Skin epidermis (tissue), 12 donors: ENCODE measurements around the gene PIGS.
A peak's percentile ranks its signal among the peaks of the same experiment; 100 is the strongest.
"Not testable (repeated sequence)": the region's sequence is repeated elsewhere in the genome, so short reads cannot be mapped to it uniquely, and the experiment has no call there.

Source experiments
- H3K27ac ChIP-seq, 21 experiments: fragments of 200-600 bp; sonication (generic) in 11 of 21; one replicate each; pipeline ENCODE4 v1.5.0; 2020; ENCODE audit warnings: mild to moderate bottlenecking in 3 of 21, inconsistent platforms in 2 of 21, moderate library complexity in 2 of 21
- H3K4me3 ChIP-seq, 7 experiments: fragments of 200-600 bp; sonication (generic) in 2 of 7; one replicate each; pipeline ENCODE4 v1.5.0; 2020; ENCODE audit warnings: inconsistent platforms in 2 of 7, mild to moderate bottlenecking in 2 of 7, moderate library complexity in 1 of 7

Gene PIGS

DNA sequence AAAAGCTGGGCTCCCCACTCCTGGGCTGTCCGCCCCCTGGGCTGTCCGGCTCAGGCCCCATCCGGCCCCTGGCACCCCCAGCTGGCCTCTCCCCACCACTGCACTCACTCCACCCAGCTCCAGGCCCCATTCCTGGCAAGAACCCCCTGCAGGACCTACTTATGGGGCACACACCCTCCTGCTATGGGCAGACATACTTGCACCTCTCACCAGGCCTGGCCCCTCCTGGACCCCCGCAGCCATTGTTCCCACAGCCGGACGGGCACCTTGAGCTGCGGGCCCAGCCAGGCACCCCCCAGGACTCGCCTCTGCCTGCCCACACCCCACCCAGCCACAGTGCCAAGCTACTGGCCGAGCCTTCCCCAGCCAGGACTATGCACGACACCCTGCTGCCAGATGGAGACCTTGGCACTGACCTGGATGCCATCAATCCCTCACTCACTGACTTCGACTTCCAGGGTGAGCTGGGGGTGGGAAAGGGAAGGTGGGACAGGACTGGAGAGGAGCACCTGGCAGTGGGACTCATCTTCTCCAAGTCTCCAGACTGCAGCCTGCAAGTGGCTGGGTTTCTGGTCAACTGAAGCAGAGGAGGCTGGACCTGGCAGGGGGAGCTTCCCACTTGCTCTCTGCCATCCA lies 36.5 kb downstream of the PIGS start:
- no peak overlapping the region for H3K4me3 ChIP-seq
- H3K27ac ChIP-seq, result no peak overlapping the region

GRCh38 chr17:28533091-28533807 lies 38.1 kb downstream of the PIGS start:
- H3K4me3 ChIP-seq, result no peak overlapping the region
- H3K27ac ChIP-seq, result peak overlapping the region in 13 of 21 experiments; percentile 1 to 85 (median 62)

DNA sequence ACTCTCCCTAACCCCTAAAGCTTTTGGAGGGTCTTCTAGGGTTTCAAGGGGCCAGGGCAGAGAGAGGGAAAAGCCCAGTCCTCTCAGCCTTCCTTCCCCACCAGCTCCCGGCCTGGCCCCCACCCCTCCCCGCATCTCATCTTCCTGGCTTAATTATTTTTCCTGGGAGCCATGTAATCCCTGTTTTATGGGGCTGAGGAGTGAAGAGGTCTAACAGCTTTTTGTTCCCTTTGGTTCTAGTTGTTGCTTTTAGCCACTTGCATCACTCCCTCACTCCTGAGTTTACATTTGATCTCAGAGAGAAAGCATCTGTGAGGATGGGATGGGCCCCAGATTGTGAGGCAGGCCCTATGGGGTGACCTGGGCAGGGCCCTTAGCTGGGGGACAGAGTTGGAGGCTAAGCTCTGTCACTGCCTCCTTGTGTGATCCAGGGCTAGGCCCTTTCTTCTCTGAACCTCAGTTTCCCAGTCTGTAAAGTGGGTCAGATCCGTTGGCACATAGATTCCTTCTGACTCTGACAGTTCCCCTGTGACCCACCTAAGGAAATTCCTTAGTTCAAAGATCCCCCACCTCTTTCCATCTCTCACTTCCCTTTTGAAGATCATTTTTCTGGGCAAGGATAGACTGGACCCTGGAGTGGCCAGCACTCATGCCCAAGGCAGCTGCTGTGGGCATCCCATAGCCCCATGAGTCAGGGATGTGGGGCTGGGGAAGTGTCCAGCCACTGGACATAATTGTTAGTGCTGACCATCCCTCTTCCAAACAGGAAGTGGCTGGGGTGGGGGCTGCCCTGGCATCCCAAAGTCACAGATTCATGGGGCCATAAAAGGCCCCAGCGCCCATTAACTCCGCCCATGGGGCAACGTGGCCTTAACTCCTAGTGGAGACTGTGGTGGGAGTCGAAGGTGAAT lies 39.0 kb downstream of the PIGS start:
- no peak overlapping the region for H3K4me3 ChIP-seq
- peak overlapping the region in 15 of 21 experiments; percentile 1 to 85 (median 62) for H3K27ac ChIP-seq

- H3K4me3 ChIP-seq, result no peak overlapping the region
Measured at GRCh38 chr17:28530926-28531325, 40.4 kb downstream of the PIGS start.

DNA sequence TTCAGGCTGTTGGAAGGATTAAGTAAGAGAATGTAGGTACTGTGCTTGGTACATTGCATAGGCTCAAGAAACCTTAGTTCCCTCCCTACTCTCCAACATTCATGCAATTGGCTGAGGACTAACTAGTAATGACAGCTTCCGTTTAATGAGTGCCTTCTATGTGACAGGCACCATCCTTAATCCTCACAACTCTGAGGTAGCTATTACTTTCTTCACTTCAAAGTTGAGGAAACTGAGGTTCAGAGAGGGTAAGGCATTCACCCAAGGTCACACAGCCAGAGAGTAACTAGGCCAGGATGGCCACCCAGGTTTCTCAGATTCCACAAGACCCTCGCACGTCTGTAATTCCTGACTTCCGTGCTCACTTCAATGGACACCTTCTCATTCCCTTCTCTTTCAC lies 41.1 kb downstream of the PIGS start:
- peak overlapping the region in 1 of 21 experiments; percentile 48 for H3K27ac ChIP-seq
- H3K4me3 ChIP-seq, result no peak overlapping the region

More at GRCh38 chr17:28530926-28531325, 40.4 kb downstream of the PIGS start:
- peak overlapping the region in 1 of 21 experiments; percentile 48 for H3K27ac ChIP-seq

GRCh38 chr17:28529013-28529400 lies 42.3 kb downstream of the PIGS start:
- H3K27ac ChIP-seq, result peak overlapping the region in 1 of 21 experiments; percentile 65
- H3K4me3 ChIP-seq, result no peak overlapping the region

DNA sequence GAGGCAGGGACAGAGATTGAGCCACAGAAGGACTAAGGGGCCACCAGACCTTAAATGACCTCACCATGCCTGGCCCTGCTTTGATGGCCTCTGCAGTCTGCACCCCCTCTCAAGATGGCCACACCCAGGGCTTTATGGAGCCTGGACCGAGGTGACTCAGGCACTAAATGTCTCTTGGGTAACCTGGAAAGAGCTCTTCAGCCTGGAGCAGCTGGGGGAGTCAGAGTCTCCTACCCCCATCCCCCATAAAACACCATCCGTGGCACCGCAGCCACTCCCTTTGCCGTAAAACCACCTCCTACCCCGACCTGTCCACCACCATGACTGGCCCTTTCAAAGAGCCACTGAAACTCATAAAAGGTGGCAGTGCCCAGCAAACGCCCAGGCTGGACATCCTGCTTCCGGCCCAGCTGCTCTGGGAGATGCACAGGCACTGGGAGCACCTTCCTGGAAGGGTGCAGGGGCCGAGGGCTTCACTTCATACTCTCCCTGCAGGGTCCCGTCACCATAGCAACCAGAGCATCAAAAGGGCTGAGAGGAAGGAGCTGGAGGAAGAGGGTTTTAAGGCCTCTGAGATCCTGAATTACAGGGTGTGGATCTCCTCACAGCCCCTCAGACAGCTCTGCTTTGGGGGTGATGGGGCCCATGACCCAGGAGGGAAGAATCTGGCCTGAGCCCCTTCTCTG lies 42.9 kb downstream of the PIGS start:
- Histone ChIP-seq H3K4me3 (no peak overlapping the region), H3K27ac (peak overlapping the region in 7 of 21 experiments; percentile 43 to 78 (median 67))

- no peak overlapping the region for H3K4me3 ChIP-seq
- H3K27ac ChIP-seq, result peak overlapping the region in 14 of 21 experiments; percentile 12 to 78 (median 56)
Measured at GRCh38 chr17:28527859-28528258, 43.5 kb downstream of the PIGS start.

DNA sequence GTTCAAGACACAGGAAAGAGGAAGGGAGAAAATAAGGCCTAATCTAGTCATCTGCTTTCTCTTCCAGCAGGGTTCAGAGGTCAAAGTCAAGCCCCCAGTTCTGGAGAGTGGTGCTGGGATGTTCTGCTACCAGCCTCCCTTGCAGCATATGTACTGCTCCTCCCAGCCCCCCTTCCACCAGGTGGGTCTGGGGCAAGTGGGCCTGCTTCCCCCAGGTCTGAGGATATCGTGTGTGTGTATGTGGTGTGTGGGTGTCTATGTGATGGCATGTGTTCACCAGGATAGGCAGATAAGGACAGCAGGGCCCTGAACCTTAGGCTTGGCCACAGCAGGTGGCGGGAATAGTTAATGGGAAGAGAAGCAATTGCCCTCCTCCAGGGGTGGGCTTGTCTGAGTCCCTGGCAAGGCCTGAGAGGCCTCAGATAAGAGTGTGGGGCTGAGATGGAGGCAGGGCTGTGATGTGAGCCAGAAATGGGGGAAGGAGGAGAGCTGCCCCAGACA lies 44.1 kb downstream of the PIGS start:
- H3K27ac ChIP-seq, result peak overlapping the region in 17 of 21 experiments; percentile 12 to 78 (median 57)

GRCh38 chr17:28526381-28526780 lies 44.9 kb downstream of the PIGS start:
- Histone ChIP-seq H3K27ac (peak overlapping the region in 8 of 21 experiments; percentile 10 to 78 (median 56)), H3K4me3 (no peak overlapping the region)

More for the DNA sequence above, 44.1 kb downstream of the PIGS start:
- H3K4me3 ChIP-seq, result no peak overlapping the region

DNA sequence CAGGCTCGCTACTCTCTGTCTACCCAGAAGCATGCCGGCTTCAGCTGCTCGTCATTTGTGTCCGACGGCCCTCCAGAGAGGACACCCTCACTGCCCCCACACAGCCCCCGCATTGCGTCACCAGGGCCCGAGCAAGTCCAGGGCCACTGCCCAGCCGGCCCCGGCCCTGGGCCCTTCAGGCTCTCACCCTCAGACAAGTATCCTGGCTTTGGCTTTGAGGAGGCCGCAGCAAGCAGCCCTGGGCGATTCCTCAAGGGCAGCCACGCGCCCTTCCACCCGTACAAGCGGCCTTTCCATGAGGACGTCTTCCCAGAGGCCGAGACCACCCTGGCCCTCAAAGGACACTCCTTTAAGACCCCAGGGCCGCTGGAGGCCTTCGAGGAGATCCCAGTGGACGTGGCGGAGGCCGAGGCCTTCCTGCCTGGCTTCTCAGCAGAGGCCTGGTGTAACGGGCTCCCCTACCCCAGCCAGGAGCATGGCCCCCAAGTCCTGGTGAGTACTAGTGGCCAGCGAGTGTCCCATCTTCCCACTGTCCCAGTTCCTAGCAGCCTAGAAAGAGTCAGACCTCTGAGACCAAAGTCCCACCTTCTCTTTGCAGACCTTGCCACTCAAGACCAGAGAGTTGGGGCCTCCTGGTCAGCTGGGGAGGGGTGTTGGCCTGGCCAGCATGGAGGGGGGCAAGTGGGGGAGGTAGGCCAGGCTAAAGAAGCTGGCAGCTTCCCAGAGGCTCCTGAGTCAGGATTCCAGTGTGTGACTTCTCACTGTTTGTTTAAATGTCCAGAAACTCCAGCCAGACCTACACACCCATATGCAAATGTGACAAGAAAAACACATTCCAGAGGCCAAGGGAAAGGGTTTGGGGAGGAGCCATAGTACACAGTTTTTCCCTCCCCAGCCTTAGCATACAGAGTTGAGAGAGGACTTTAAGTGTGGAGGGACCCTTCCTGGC lies 46.6 kb downstream of the PIGS start:
- Histone ChIP-seq H3K27ac (peak overlapping the region in 8 of 21 experiments; percentile 9 to 57 (median 14)), H3K4me3 (no peak overlapping the region)

DNA sequence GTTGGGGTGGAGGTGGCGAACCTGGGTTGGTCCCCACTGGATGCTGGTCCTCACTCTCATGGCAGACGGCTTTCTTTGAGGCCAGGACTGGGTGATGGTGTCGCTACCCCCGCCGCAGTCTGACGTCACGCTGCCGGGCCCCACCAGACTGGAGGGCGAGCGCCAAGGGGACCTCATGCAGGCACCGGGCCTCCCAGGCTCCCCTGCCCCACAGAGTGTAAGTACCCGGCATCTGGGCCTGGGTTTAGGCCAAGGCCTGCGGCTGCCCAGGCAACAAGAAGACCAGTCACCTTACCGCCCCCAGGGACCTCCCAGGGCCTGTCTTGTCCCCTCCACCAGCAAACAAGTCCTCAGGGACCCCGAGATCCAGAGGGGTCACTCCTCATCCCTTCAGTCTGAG lies 47.4 kb downstream of the PIGS start:
- Histone ChIP-seq H3K27ac (no peak overlapping the region), H3K4me3 (no peak overlapping the region)

DNA sequence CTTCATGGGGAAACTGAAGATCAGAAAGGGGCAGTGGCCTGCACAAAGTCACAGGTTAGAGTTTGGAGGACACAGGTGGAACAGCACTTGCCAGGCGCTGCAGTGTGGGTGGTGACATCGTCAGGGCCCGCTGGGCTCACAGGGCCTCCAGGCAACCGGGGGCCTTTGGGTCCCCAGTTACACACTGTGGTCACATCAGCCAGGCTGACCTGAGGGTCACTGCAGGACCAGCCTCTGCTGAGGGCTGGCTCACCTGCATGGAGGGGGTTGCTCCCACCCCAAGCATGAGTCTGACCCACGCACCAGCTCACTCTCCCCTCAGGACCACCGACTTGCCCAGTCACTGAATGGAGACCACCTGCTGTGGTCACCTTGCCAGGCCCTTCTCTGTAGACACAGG lies 48.1 kb downstream of the PIGS start:
- no peak overlapping the region for H3K4me3 ChIP-seq
- H3K27ac ChIP-seq, result no peak overlapping the region

GRCh38 chr17:28522281-28522680 lies 49.0 kb downstream of the PIGS start:
- not testable (repeated sequence) for H3K27ac ChIP-seq, H3K4me3 ChIP-seq

DNA sequence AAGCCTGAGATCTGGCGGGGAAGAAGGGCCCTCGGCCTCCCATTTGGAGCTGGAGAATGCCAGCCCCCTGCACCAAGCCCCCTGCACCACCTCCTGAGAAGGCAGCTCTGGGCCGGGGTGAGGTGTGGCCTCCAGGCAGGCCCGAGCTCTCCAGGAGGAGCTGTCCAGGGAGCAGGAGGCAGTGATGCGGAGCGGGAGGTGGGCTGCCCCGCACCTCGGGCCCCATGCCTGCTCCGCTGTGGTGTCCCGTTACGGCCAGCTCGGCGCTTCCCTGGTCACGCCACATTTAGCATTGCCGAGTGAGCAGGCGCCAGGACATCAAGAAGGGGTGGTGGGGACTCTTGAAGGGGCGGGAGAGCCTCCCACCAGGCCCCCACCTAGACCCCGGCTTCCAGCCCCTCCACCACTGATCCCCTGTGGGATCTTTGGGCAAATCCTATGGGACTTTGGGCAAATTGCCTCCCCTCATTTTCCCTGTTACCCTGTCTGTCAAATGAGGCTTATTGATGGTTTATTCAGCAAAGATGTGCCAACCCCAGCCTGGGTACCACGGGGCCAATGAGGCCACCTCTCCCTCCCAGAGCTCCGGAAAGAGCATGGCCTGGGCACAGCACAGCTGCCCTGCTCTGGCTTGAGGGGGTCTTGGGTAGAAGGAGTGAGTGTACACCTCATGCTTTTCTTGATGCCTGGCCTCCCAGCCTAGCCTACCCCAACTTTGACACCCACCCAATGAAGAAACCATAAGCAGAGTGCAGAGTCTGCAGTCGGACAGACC lies 49.8 kb downstream of the PIGS start:
- no peak overlapping the region for H3K4me3 ChIP-seq
- no peak overlapping the region for H3K27ac ChIP-seq

DNA sequence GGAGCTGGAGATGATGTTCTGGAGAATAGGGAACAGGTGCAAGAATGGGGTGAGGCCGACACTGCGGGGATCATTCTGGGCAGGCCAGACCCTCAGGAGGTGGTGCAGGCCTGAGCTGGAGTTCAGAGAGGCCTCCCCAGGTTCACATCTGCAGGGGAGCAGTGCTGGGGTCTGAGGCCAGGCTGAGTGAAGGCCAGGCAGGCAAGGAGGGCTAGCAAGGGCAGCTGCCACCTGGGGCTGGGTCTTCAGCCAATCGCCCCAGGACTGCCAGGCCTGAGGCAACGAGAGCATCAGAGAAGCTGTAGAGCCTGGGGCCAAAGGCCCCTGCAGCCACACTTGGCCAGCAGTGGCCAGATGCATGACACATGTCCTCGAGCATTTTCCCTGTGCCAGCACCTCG lies 50.6 kb downstream of the PIGS start:
- no peak overlapping the region for H3K4me3 ChIP-seq
- H3K27ac ChIP-seq, result no peak overlapping the region

DNA sequence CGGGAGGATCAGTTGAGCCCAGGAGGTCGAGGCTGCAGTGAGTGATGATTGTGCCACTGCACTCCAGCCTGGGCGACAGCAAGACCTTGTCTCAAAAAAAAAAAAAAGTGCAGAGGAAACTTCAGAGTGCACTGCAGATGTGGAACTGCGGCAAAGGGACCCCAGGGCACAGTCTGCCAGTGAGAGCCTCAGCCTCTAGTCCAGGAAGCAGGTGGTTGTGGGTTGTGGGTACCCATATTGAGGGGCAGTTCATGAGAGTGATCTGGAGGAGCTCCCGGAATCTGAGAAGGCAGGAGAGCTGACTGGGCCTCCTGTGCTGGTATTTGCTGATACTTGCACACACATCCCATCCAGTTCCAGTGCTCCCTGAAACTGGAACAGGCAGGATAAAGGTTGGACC lies 52.1 kb downstream of the PIGS start:
- no peak overlapping the region for H3K27ac ChIP-seq
- no peak overlapping the region for H3K4me3 ChIP-seq

DNA sequence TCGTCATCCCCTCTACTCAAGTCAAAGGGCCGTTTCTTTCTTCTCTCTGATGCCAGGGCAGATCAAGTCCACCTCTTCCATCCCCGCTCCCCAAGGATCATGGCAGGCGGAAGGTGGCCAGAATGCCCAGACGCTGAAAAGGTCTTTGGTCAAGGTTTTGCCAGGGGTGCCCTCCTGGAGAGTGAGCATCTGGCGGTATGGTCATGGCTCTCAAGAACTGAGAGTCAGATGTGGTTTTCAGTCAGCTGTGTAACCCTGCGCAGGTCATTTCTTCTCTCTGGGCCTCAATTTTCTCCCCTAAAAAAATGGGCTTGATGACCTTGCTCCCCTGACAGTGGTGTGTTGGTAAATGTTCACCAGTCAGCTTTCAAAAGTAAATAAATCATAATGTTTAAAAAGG lies 52.7 kb downstream of the PIGS start:
- Histone ChIP-seq H3K4me3 (no peak overlapping the region), H3K27ac (no peak overlapping the region)
